WTC11 (cell line): Measurements from ENCODE around the gene CPLX3. TPM values are rescaled to one million over a fixed set of nuclear protein-coding genes. Genes with fewer than 3 reads are reported as not detected.
A peak's percentile ranks its signal among the peaks of the same experiment; 100 is the strongest.

ENCODE experiments used
- ATAC-seq: fragments of 200-7000 bp; cut with Tn5 transposase; 2 replicates; pipeline ENCODE4 v1.10.0; 2021; ENCODE audit warnings: mild to moderate bottlenecking, moderate library complexity
- CTCF ChIA-PET: fragments of 300-600 bp; sonication (Branson Sonifier 250); formaldehyde crosslinking; loops from one replicate; lab custom pipeline; 2021; ENCODE audit warnings: antibody characterized with exemption; lab: Charles Lee
- POLR2A ChIA-PET: fragments of 350-600 bp; sonication (Branson Sonifier 250); formaldehyde crosslinking; loops from one replicate; lab custom pipeline; 2021; ENCODE audit warnings: antibody characterized with exemption; lab: Charles Lee
- DNase-seq: peaks from one replicate; pipeline ENCODE4 v3.0.0; 2021; ENCODE audit warnings: low spot score
- H3K27ac Mint-ChIP-seq: 2 replicates; pipeline ENCODE4 v1.8.0; 2021; ENCODE audit warnings: mixed read lengths
- H3K27me3 Mint-ChIP-seq: 2 replicates; pipeline ENCODE4 v1.8.0; 2021; ENCODE audit warnings: low read depth, mild to moderate bottlenecking, moderate library complexity, mixed read lengths
- H3K36me3 Mint-ChIP-seq: 2 replicates; pipeline ENCODE4 v1.8.0; 2021; ENCODE audit warnings: mixed read lengths
- H3K4me1 Mint-ChIP-seq: 2 replicates; pipeline ENCODE4 v1.8.0; 2022; ENCODE audit warnings: mixed read lengths
- H3K4me3 Mint-ChIP-seq: 2 replicates; pipeline ENCODE4 v1.8.0; 2021; ENCODE audit warnings: mild to moderate bottlenecking, moderate library complexity, mixed read lengths
- H3K9me3 Mint-ChIP-seq: 2 replicates; pipeline ENCODE4 v1.8.0; 2021; ENCODE audit warnings: mixed read lengths
- ATF1 ChIP-seq: sonication (generic); formaldehyde crosslinking; IDR thresholded peaks from 2 replicates; pipeline ENCODE4 v1.8.1; 2023; ENCODE audit warnings: mild to moderate bottlenecking, moderate library complexity, missing genetic modification reagents
- CREM ChIP-seq: sonication (generic); formaldehyde crosslinking; IDR thresholded peaks from 2 replicates; pipeline ENCODE4 v1.8.1; 2022; ENCODE audit warnings: mild to moderate bottlenecking, missing genetic modification reagents, moderate library complexity
- GABPB1 ChIP-seq: sonication (generic); formaldehyde crosslinking; IDR thresholded peaks from 2 replicates; pipeline ENCODE4 v1.8.1; 2023; ENCODE audit warnings: mild to moderate bottlenecking, missing genetic modification reagents
- JUN ChIP-seq: sonication (generic); formaldehyde crosslinking; IDR thresholded peaks from 2 replicates; pipeline ENCODE4 v1.8.0; 2023; ENCODE audit warnings: mild to moderate bottlenecking, missing genetic modification reagents
- MYBL2 ChIP-seq: sonication (generic); formaldehyde crosslinking; IDR thresholded peaks from 2 replicates; pipeline ENCODE4 v1.8.1; 2023; ENCODE audit warnings: mild to moderate bottlenecking, moderate library complexity, missing genetic modification reagents
- NFATC4 ChIP-seq: fragments of 250-450 bp; sonication (Bioruptor Pico); IDR thresholded peaks from 2 replicates; pipeline ENCODE4 v1.9.0; 2021; ENCODE audit warnings: mild to moderate bottlenecking
- NFE2L1 ChIP-seq: sonication (generic); formaldehyde crosslinking; IDR thresholded peaks from 2 replicates; pipeline ENCODE4 v1.8.1; 2023; ENCODE audit warnings: missing genetic modification reagents
- RELA ChIP-seq: sonication (generic); formaldehyde crosslinking; IDR thresholded peaks from 2 replicates; pipeline ENCODE4 v1.8.1; 2022; ENCODE audit warnings: missing genetic modification reagents, mild to moderate bottlenecking, borderline replicate concordance
- SOX15 ChIP-seq: fragments of 250-450 bp; sonication (Bioruptor Pico); IDR thresholded peaks from 2 replicates; pipeline ENCODE4 v1.9.0; 2021; ENCODE audit warnings: mild to moderate bottlenecking
- total RNA-seq: library from RNA; stranded (reverse); gene quantifications from 3 replicates; pipeline ENCODE4 v1.2.3, GENCODE V29; 2021
- TF ChIP-seq, protein P1 (sequence below): sonication (generic); formaldehyde crosslinking; IDR thresholded peaks from 2 replicates; pipeline ENCODE4 v1.8.1; 2022; ENCODE audit warnings: missing genetic modification reagents, borderline replicate concordance
- TF ChIP-seq, protein P2 (sequence below): sonication (generic); formaldehyde crosslinking; IDR thresholded peaks from 2 replicates; pipeline ENCODE4 v1.8.0; 2022; ENCODE audit warnings: missing genetic modification reagents
- TF ChIP-seq, protein P3 (sequence below): sonication (generic); formaldehyde crosslinking; IDR thresholded peaks from 2 replicates; pipeline ENCODE4 v1.8.0; 2022; ENCODE audit warnings: mild to moderate bottlenecking, missing genetic modification reagents
- TF ChIP-seq, protein P4 (sequence below): sonication (generic); formaldehyde crosslinking; IDR thresholded peaks from 2 replicates; pipeline ENCODE4 v1.8.1; 2023; ENCODE audit warnings: mild to moderate bottlenecking, missing genetic modification reagents
- TF ChIP-seq, protein P5 (sequence below): sonication (generic); formaldehyde crosslinking; IDR thresholded peaks from 2 replicates; pipeline ENCODE4 v1.8.1; 2023; ENCODE audit warnings: mild to moderate bottlenecking, missing genetic modification reagents
- TF ChIP-seq, protein P6 (sequence below): sonication (generic); formaldehyde crosslinking; IDR thresholded peaks from 2 replicates; pipeline ENCODE4 v1.8.0; 2022; ENCODE audit warnings: mild to moderate bottlenecking, missing genetic modification reagents
- TF ChIP-seq, protein P7 (sequence below): fragments of 200-600 bp; IDR thresholded peaks from 2 replicates; pipeline ENCODE4 v1.8.0; 2022; ENCODE audit warnings: antibody characterized with exemption
- TF ChIP-seq, protein P8 (sequence below): sonication (generic); formaldehyde crosslinking; IDR thresholded peaks from 2 replicates; pipeline ENCODE4 v1.8.1; 2022; ENCODE audit warnings: mild to moderate bottlenecking, moderate library complexity, missing genetic modification reagents
- TF ChIP-seq, protein P9 (sequence below): sonication (generic); formaldehyde crosslinking; IDR thresholded peaks from 2 replicates; pipeline ENCODE4 v1.8.1; 2023; ENCODE audit warnings: mild to moderate bottlenecking, missing genetic modification reagents, borderline replicate concordance
- TF ChIP-seq, protein P10 (sequence below): sonication (generic); formaldehyde crosslinking; IDR thresholded peaks from 2 replicates; pipeline ENCODE4 v1.8.0; 2022; ENCODE audit warnings: mild to moderate bottlenecking, missing genetic modification reagents

The CPLX3 gene
- total RNA-seq, 1 experiment from 2014 or later: 0.09 TPM

DNA sequence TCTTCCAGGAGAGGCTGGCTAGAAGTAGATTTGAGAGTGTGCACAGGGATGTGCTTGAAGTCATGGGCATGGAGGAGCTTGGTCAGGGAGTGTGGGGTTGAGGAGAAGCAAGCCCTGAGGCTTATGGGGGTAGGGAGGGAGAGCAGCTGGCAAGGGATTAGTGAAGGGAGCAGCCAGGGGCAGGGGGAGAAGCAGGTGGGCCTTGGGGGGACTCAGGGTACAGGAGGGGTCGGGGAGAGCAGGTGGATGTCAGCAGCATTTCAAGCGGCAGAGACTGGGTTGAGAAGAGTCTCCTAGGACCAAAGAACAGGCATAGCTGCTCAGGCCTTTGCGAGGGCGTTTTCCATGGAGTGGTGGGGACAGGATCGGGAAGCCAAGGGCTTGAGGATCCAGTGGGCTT is 17.2 kb upstream of the CPLX3 start:
- peaks cover 6% of the 10 kb centered on the region for H3K4me1 Mint-ChIP-seq
- H3K36me3 Mint-ChIP-seq: no peaks in the 10 kb centered on the region; the same call in 1 of the 2 replicates
- DNase-seq (no peak), ATAC-seq (no peak)
- peak overlapping the region; percentile 38; the same call in 1 of the 2 replicates for H3K27ac Mint-ChIP-seq
- H3K27me3 Mint-ChIP-seq: no peaks in the 10 kb centered on the region
- H3K9me3 Mint-ChIP-seq: no peaks in the 10 kb centered on the region
- no peak overlapping the region for H3K4me3 Mint-ChIP-seq
- ChIA-PET POLR2A (no interaction called here), CTCF (interaction anchor here (0.5 to 5.0 kb wide), 22 partner anchors 8 to 411 kb away, joined by 3 to 40 read pairs (median 6); no protein-coding TSS in a partner anchor)
- no peak for TF ChIP-seq CREM (CRISPR knock-in tag)
- TF ChIP-seq, protein P1, sequence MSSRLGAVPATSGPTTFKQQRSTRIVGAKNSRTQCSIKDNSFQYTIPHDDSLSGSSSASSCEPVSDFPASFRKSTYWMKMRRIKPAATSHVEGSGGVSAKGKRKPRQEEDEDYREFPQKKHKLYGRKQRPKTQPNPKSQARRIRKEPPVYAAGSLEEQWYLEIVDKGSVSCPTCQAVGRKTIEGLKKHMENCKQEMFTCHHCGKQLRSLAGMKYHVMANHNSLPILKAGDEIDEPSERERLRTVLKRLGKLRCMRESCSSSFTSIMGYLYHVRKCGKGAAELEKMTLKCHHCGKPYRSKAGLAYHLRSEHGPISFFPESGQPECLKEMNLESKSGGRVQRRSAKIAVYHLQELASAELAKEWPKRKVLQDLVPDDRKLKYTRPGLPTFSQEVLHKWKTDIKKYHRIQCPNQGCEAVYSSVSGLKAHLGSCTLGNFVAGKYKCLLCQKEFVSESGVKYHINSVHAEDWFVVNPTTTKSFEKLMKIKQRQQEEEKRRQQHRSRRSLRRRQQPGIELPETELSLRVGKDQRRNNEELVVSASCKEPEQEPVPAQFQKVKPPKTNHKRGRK (CRISPR knock-in tag): no peak
- TF ChIP-seq NFE2L1: no peak
- TF ChIP-seq GABPB1 (CRISPR knock-in tag): no peak
- no peak for TF ChIP-seq RELA (CRISPR knock-in tag)
- TF ChIP-seq, protein P2, sequence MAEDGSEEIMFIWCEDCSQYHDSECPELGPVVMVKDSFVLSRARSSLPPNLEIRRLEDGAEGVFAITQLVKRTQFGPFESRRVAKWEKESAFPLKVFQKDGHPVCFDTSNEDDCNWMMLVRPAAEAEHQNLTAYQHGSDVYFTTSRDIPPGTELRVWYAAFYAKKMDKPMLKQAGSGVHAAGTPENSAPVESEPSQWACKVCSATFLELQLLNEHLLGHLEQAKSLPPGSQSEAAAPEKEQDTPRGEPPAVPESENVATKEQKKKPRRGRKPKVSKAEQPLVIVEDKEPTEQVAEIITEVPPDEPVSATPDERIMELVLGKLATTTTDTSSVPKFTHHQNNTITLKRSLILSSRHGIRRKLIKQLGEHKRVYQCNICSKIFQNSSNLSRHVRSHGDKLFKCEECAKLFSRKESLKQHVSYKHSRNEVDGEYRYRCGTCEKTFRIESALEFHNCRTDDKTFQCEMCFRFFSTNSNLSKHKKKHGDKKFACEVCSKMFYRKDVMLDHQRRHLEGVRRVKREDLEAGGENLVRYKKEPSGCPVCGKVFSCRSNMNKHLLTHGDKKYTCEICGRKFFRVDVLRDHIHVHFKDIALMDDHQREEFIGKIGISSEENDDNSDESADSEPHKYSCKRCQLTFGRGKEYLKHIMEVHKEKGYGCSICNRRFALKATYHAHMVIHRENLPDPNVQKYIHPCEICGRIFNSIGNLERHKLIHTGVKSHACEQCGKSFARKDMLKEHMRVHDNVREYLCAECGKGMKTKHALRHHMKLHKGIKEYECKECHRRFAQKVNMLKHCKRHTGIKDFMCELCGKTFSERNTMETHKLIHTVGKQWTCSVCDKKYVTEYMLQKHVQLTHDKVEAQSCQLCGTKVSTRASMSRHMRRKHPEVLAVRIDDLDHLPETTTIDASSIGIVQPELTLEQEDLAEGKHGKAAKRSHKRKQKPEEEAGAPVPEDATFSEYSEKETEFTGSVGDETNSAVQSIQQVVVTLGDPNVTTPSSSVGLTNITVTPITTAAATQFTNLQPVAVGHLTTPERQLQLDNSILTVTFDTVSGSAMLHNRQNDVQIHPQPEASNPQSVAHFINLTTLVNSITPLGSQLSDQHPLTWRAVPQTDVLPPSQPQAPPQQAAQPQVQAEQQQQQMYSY: no peak
- TF ChIP-seq JUN (CRISPR knock-in tag): no peak
- TF ChIP-seq NFATC4 (CRISPR knock-in tag): no peak
- TF ChIP-seq SOX15 (CRISPR knock-in tag): no peak
- TF ChIP-seq, protein P3, sequence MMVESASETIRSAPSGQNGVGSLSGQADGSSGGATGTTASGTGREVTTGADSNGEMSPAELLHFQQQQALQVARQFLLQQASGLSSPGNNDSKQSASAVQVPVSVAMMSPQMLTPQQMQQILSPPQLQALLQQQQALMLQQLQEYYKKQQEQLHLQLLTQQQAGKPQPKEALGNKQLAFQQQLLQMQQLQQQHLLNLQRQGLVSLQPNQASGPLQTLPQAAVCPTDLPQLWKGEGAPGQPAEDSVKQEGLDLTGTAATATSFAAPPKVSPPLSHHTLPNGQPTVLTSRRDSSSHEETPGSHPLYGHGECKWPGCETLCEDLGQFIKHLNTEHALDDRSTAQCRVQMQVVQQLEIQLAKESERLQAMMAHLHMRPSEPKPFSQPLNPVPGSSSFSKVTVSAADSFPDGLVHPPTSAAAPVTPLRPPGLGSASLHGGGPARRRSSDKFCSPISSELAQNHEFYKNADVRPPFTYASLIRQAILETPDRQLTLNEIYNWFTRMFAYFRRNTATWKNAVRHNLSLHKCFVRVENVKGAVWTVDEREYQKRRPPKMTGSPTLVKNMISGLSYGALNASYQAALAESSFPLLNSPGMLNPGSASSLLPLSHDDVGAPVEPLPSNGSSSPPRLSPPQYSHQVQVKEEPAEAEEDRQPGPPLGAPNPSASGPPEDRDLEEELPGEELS: no peak
- TF ChIP-seq, protein P4, sequence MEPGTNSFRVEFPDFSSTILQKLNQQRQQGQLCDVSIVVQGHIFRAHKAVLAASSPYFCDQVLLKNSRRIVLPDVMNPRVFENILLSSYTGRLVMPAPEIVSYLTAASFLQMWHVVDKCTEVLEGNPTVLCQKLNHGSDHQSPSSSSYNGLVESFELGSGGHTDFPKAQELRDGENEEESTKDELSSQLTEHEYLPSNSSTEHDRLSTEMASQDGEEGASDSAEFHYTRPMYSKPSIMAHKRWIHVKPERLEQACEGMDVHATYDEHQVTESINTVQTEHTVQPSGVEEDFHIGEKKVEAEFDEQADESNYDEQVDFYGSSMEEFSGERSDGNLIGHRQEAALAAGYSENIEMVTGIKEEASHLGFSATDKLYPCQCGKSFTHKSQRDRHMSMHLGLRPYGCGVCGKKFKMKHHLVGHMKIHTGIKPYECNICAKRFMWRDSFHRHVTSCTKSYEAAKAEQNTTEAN: no peak
- TF ChIP-seq, protein P5, sequence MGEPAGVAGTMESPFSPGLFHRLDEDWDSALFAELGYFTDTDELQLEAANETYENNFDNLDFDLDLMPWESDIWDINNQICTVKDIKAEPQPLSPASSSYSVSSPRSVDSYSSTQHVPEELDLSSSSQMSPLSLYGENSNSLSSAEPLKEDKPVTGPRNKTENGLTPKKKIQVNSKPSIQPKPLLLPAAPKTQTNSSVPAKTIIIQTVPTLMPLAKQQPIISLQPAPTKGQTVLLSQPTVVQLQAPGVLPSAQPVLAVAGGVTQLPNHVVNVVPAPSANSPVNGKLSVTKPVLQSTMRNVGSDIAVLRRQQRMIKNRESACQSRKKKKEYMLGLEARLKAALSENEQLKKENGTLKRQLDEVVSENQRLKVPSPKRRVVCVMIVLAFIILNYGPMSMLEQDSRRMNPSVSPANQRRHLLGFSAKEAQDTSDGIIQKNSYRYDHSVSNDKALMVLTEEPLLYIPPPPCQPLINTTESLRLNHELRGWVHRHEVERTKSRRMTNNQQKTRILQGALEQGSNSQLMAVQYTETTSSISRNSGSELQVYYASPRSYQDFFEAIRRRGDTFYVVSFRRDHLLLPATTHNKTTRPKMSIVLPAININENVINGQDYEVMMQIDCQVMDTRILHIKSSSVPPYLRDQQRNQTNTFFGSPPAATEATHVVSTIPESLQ (CRISPR knock-in tag): no peak
- TF ChIP-seq, protein P6, sequence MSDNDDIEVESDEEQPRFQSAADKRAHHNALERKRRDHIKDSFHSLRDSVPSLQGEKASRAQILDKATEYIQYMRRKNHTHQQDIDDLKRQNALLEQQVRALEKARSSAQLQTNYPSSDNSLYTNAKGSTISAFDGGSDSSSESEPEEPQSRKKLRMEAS (CRISPR knock-in tag): no peak
- TF ChIP-seq, protein P7, sequence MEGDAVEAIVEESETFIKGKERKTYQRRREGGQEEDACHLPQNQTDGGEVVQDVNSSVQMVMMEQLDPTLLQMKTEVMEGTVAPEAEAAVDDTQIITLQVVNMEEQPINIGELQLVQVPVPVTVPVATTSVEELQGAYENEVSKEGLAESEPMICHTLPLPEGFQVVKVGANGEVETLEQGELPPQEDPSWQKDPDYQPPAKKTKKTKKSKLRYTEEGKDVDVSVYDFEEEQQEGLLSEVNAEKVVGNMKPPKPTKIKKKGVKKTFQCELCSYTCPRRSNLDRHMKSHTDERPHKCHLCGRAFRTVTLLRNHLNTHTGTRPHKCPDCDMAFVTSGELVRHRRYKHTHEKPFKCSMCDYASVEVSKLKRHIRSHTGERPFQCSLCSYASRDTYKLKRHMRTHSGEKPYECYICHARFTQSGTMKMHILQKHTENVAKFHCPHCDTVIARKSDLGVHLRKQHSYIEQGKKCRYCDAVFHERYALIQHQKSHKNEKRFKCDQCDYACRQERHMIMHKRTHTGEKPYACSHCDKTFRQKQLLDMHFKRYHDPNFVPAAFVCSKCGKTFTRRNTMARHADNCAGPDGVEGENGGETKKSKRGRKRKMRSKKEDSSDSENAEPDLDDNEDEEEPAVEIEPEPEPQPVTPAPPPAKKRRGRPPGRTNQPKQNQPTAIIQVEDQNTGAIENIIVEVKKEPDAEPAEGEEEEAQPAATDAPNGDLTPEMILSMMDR: no peak
- TF ChIP-seq, protein P8, sequence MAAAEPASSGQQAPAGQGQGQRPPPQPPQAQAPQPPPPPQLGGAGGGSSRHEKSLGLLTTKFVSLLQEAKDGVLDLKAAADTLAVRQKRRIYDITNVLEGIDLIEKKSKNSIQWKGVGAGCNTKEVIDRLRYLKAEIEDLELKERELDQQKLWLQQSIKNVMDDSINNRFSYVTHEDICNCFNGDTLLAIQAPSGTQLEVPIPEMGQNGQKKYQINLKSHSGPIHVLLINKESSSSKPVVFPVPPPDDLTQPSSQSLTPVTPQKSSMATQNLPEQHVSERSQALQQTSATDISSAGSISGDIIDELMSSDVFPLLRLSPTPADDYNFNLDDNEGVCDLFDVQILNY (CRISPR knock-in tag): no peak
- TF ChIP-seq, protein P9, sequence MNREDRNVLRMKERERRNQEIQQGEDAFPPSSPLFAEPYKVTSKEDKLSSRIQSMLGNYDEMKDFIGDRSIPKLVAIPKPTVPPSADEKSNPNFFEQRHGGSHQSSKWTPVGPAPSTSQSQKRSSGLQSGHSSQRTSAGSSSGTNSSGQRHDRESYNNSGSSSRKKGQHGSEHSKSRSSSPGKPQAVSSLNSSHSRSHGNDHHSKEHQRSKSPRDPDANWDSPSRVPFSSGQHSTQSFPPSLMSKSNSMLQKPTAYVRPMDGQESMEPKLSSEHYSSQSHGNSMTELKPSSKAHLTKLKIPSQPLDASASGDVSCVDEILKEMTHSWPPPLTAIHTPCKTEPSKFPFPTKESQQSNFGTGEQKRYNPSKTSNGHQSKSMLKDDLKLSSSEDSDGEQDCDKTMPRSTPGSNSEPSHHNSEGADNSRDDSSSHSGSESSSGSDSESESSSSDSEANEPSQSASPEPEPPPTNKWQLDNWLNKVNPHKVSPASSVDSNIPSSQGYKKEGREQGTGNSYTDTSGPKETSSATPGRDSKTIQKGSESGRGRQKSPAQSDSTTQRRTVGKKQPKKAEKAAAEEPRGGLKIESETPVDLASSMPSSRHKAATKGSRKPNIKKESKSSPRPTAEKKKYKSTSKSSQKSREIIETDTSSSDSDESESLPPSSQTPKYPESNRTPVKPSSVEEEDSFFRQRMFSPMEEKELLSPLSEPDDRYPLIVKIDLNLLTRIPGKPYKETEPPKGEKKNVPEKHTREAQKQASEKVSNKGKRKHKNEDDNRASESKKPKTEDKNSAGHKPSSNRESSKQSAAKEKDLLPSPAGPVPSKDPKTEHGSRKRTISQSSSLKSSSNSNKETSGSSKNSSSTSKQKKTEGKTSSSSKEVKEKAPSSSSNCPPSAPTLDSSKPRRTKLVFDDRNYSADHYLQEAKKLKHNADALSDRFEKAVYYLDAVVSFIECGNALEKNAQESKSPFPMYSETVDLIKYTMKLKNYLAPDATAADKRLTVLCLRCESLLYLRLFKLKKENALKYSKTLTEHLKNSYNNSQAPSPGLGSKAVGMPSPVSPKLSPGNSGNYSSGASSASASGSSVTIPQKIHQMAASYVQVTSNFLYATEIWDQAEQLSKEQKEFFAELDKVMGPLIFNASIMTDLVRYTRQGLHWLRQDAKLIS (CRISPR knock-in tag): no peak
- no peak for TF ChIP-seq MYBL2 (CRISPR knock-in tag)
- TF ChIP-seq, protein P10, sequence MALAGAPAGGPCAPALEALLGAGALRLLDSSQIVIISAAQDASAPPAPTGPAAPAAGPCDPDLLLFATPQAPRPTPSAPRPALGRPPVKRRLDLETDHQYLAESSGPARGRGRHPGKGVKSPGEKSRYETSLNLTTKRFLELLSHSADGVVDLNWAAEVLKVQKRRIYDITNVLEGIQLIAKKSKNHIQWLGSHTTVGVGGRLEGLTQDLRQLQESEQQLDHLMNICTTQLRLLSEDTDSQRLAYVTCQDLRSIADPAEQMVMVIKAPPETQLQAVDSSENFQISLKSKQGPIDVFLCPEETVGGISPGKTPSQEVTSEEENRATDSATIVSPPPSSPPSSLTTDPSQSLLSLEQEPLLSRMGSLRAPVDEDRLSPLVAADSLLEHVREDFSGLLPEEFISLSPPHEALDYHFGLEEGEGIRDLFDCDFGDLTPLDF (CRISPR knock-in tag): no peak
- TF ChIP-seq ATF1 (CRISPR knock-in tag): no peak
- TF ChIP-seq, all 79 proteins: peak for 0
